Measurements from ENCODE around the gene CFTR. TPM values are rescaled to one million over a fixed set of nuclear protein-coding genes. Genes with fewer than 3 reads are reported as not detected.

CFTR gene
- total RNA-seq, 1 donor from 2014 or later, result 35.3 TPM

- intact Hi-C loops (cut with DNase I), result no loop called here
- Histone ChIP-seq H3K4me3 (no peak overlapping the region), H3K27me3 (ENCODE audit: low read depth) (no peaks in the 10 kb centered on the region), H3K9me3 (no peaks in the 10 kb centered on the region), H3K4me1 (no peaks in the 10 kb centered on the region), H3K27ac (peak overlapping the region; percentile 62), H3K36me3 (no peaks in the 10 kb centered on the region)
- TF ChIP-seq, protein P1, sequence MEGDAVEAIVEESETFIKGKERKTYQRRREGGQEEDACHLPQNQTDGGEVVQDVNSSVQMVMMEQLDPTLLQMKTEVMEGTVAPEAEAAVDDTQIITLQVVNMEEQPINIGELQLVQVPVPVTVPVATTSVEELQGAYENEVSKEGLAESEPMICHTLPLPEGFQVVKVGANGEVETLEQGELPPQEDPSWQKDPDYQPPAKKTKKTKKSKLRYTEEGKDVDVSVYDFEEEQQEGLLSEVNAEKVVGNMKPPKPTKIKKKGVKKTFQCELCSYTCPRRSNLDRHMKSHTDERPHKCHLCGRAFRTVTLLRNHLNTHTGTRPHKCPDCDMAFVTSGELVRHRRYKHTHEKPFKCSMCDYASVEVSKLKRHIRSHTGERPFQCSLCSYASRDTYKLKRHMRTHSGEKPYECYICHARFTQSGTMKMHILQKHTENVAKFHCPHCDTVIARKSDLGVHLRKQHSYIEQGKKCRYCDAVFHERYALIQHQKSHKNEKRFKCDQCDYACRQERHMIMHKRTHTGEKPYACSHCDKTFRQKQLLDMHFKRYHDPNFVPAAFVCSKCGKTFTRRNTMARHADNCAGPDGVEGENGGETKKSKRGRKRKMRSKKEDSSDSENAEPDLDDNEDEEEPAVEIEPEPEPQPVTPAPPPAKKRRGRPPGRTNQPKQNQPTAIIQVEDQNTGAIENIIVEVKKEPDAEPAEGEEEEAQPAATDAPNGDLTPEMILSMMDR (IDR thresholded peaks at IDR 0.05), result peak; percentile 21
- peak; percentile 66 to 77 for ATAC-seq
- DNase-seq, result no peak
These were observed 194.0 kb downstream of the CFTR start for GRCh38 chr7:117673839-117674238.

- Histone ChIP-seq H3K4me1 (no peaks in the 10 kb centered on the region), H3K36me3 (no peaks in the 10 kb centered on the region), H3K27me3 (ENCODE audit: low read depth) (no peaks in the 10 kb centered on the region), H3K27ac (no peak overlapping the region), H3K4me3 (no peak overlapping the region), H3K9me3 (no peaks in the 10 kb centered on the region)
- peak in 1 of 2 donors; percentile 32 for ATAC-seq
- intact Hi-C loops (cut with DNase I), result no loop called here
- TF ChIP-seq, protein P1 (IDR thresholded peaks at IDR 0.05), result no peak
- DNase-seq, result no peak
These were observed 194.8 kb downstream of the CFTR start for GRCh38 chr7:117674617-117675016.

DNA sequence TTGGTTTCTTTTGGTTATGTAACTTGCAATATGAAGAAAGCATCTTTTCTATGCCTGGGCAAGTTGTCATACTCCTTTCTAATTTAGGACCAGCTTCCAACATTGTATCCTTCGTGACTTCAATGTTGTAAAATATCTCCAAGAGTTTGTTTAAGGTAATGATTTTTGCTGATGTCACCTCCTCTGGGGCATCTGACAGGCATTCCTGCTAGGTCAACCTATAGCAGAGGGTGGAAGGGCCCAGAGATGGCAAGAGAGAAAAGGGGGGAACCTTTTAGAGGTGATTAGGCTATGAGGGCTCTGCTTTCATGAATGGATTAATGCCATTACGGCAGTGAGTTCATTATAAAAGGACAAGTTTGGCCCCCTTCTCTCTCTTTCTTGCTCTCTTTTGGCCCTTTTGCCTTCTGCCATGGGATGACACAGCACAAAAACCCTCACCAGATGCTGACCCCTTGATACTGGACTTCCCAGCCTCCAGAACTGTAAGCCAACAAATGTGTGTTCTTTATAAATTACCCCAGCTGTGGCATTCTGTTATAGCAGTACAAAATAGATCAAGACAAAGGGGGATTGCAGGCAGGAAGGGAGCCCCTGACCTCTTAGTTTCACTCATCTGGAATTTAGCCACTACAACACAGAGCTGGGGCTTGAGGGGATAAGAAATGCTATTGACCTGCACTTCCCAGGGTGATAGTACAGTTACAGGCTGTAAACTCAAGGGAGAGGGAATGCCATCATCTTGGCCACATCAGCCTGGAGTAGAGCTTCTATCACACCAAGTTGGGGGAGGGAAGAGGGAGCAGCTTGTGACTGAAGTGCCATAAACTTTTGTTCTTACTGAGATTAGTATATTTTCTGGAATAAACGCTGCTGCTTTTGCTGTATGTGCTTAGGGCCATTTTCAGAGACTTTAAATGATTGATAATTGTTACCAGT, 195.9 kb downstream of the CFTR start:
- no peak overlapping the region for H3K4me3 ChIP-seq
- no peaks in the 10 kb centered on the region for H3K27me3 ChIP-seq (ENCODE audit: low read depth)
- H3K4me1 ChIP-seq, result no peaks in the 10 kb centered on the region
- TF ChIP-seq, protein P1 (IDR thresholded peaks at IDR 0.05), result no peak
- no peaks in the 10 kb centered on the region for H3K9me3 ChIP-seq
- no peak overlapping the region for H3K27ac ChIP-seq
- intact Hi-C loops (cut with DNase I), result no loop called here
- H3K36me3 ChIP-seq, result no peaks in the 10 kb centered on the region
- no peak for ATAC-seq
- no peak for DNase-seq

GRCh38 chr7:117679120-117679519, 199.3 kb downstream of the CFTR start:
- no peak for ATAC-seq
- Histone ChIP-seq H3K27me3 (ENCODE audit: low read depth) (no peaks in the 10 kb centered on the region), H3K36me3 (no peaks in the 10 kb centered on the region), H3K4me3 (no peak overlapping the region), H3K27ac (no peak overlapping the region), H3K9me3 (no peaks in the 10 kb centered on the region), H3K4me1 (no peaks in the 10 kb centered on the region)
- intact Hi-C loops (cut with DNase I), result no loop called here
- DNase-seq, result no peak
- TF ChIP-seq, protein P1 (IDR thresholded peaks at IDR 0.05), result no peak

DNA sequence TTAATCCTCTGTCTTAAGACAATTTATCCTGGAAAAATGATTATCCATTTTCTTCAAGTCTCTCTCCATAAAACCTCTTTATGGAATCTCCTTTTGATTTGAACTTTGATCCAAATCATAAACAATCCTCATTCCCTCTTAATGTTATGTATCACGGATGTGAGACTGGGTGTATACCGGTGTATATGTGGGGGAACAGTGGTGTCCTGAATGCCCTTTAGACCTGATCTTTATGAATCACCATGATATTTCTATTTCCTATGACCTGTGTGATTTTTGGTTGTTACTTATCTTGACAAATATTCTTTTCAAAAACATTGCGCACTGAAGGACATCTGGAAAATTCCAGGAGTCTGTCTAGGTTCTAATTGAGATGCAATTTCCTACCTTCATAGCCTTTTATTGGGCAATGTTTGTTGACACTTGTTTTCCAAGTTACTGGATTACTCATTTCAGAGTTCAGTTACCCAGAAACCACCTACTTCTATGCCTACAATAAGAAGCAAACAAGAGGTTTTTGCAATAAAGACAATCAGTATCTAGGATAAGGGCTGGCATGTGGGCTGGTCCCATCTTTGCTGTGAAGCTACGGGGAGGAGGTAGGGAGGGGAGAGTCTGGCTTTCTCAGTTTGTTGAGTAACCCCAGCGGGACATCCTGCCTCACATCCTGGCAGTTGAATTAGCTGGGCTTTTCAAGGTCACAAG, 203.0 kb downstream of the CFTR start:
- intact Hi-C loops (cut with DNase I), result no loop called here
- H3K36me3 ChIP-seq, result no peaks in the 10 kb centered on the region
- DNase-seq, result no peak

More for the DNA sequence above, 203.0 kb downstream of the CFTR start:
- Histone ChIP-seq H3K27ac (no peak overlapping the region), H3K4me1 (no peaks in the 10 kb centered on the region), H3K27me3 (ENCODE audit: low read depth) (no peaks in the 10 kb centered on the region), H3K9me3 (no peaks in the 10 kb centered on the region), H3K4me3 (no peak overlapping the region)
- TF ChIP-seq, protein P1 (IDR thresholded peaks at IDR 0.05), result no peak
- peak; percentile 84 to 89 for ATAC-seq

Measured in lower lobe of right lung (tissue), 2 donors.